ENCODE measurements around the gene WDR4. TPM values are rescaled to one million over a fixed set of nuclear protein-coding genes. Genes with fewer than 3 reads are reported as not detected.

Gene WDR4
- total and polyA plus RNA-seq, 9 of the 15 experiments (the other 6 are each of a cell fraction or from before 2014, with no cell fraction given), result 5.4 to 95.4 (median 32.1) TPM

- no peak for TF ChIP-seq HIVEP1 (CRISPR knock-in tag; IDR thresholded peaks at IDR 0.05)
- TF ChIP-seq TFE3 (CRISPR knock-in tag; IDR thresholded peaks at IDR 0.05), result no peak
- peak; percentile 90; the same call in 1 of the 2 replicates for TF ChIP-seq NFATC3 (IDR thresholded peaks at IDR 0.05)
- no peak for TF ChIP-seq PURB (CRISPR knock-in tag; IDR thresholded peaks at IDR 0.05; ENCODE audit: low read depth)
- no peak for TF ChIP-seq NELFE (IDR thresholded peaks at IDR 0.05; ENCODE audit: insufficient read depth, insufficient read length)
- TF ChIP-seq OTX1 (CRISPR knock-in tag; IDR thresholded peaks at IDR 0.05), result peak; percentile 94
- TF ChIP-seq GTF2E2 (tag; IDR thresholded peaks at IDR 0.05), result no peak
- TF ChIP-seq BCLAF1 (IDR thresholded peaks at IDR 0.05; ENCODE audit: borderline replicate concordance in 1 of 2, control insufficient read depth in 1 of 2, low read depth in 2 of 2, low read length in 1 of 2), result peak; percentile 38 to 70; a peak in 1 of 4 replicates
- 0 out of 2 replicates have a peak, but pooled peaks have one; percentile 60 for TF ChIP-seq BRD4 (IDR thresholded peaks at IDR 0.05)
- no peak for TF ChIP-seq ZNF124 (CRISPR knock-in tag; IDR thresholded peaks at IDR 0.05)
- peak; percentile 63; the same call in 1 of the 2 replicates for TF ChIP-seq ZBTB5 (IDR thresholded peaks at IDR 0.05)
- TF ChIP-seq TEAD1 (CRISPR knock-in tag; IDR thresholded peaks at IDR 0.05), result no peak; a peak in 1 of 4 replicates
- no peak for TF ChIP-seq ZBTB43 (CRISPR knock-in tag; IDR thresholded peaks at IDR 0.05)
- no peak for TF ChIP-seq KDM2B (CRISPR knock-in tag; IDR thresholded peaks at IDR 0.05)
- no peak for TF ChIP-seq ZNF431 (CRISPR knock-in tag; IDR thresholded peaks at IDR 0.05)
- peak; percentile 89 for TF ChIP-seq POLR2B (IDR thresholded peaks at IDR 0.05; ENCODE audit: low read depth, partially characterized antibody)
- no peak for TF ChIP-seq ZNF717 (CRISPR knock-in tag; IDR thresholded peaks at IDR 0.05)
- no peak for TF ChIP-seq NR4A1 (CRISPR knock-in tag; IDR thresholded peaks at IDR 0.05)
- TF ChIP-seq NR4A1 (tag; IDR thresholded peaks at IDR 0.05), result no peak
- no peak for TF ChIP-seq MED1 (CRISPR knock-in tag; IDR thresholded peaks at IDR 0.05; ENCODE audit: borderline replicate concordance)
- peak; percentile 97 for TF ChIP-seq ELF1 (tag; IDR thresholded peaks at IDR 0.05)
Observed at GRCh38 chr21:42923553-42924432, 44.5 kb upstream of the WDR4 start (continued).
